Type B pancreatic cell (in vitro differentiated cells): ENCODE data around the gene DCHS1. TPM values are rescaled to one million over a fixed set of nuclear protein-coding genes. Genes with fewer than 3 reads are reported as not detected.

Experiments
- DNase-seq: peaks from one replicate; pipeline ENCODE4 v3.0.0; 2021; ENCODE audit warnings: mixed read lengths; ENCODE audit not compliant: unreplicated experiment; ENCODE audit errors: extremely low spot score
- H3K27ac Mint-ChIP-seq: 2 replicates; pipeline ENCODE4 v1.8.0; 2021; ENCODE audit warnings: mild to moderate bottlenecking, mixed read lengths
- H3K27me3 Mint-ChIP-seq: 2 replicates; pipeline ENCODE4 v1.8.0; 2021; ENCODE audit warnings: mixed read lengths
- H3K36me3 Mint-ChIP-seq: 2 replicates; pipeline ENCODE4 v1.8.0; 2021; ENCODE audit warnings: mixed read lengths
- H3K4me1 Mint-ChIP-seq: one replicate; pipeline ENCODE4 v1.8.0; 2021; ENCODE audit warnings: mixed read lengths; ENCODE audit not compliant: unreplicated experiment
- H3K4me3 Mint-ChIP-seq: 2 replicates; pipeline ENCODE4 v1.8.0; 2021; ENCODE audit warnings: mild to moderate bottlenecking, mixed read lengths
- H3K9me3 Mint-ChIP-seq: 2 replicates; pipeline ENCODE4 v1.8.0; 2021; ENCODE audit warnings: mixed read lengths
- CTCF ChIP-seq: fragments of 200-600 bp; sonication (generic); conservative IDR thresholded peaks from 2 replicates; pipeline ENCODE4 v1.5.0; 2021; ENCODE audit warnings: antibody characterized with exemption, mild to moderate bottlenecking
- total RNA-seq: library from RNA; stranded (reverse); gene quantifications from 2 replicates; pipeline ENCODE4 v1.2.1, GENCODE V29; 2021; ENCODE audit warnings: low replicate concordance

The DCHS1 gene
- total RNA-seq, 1 donor from 2014 or later: 54.9 TPM

DNA sequence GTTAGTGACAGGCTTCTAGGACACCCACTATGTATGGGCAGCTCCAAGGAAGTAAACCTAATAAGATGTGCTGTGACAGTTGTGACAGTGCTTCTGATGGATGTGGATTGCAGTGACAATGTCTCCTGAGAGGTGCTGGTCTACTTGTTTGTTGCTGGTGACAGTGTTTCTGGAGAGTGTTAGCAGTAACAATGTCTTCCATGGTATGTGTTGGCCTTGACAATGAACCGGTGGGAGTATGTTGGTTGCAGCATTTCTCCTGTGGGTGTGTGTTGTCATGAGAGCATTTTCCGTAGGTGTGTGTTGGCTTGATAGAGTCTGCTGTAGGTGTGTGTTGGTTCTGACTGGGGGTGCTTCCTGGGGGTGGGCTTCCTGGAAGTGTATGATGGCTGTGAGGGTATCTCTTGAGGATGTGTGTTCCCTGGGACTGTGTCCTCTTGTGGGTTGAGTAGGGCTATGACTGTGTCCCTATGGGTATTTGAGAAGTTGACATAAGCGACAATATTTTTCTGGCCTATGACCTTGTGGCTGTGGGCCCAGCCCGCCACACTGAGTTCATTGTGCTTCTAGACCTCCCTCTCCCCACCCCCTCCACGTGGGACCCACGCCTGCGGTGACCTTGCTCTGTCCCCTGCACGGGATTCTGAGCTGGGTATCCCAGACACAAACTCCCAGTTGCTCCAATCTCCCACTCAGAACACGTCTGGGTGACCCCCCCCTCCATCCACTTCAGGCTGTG lies 1.2 kb downstream of the DCHS1 start:
- no peak for DNase-seq
- no peak for TF ChIP-seq CTCF
- Mint-ChIP-seq H3K36me3 (no peaks in the 10 kb centered on the region), H3K4me3 (no peak overlapping the region), H3K27me3 (peaks cover 18% of the 10 kb centered on the region), H3K4me1 (peaks cover 9% of the 10 kb centered on the region), H3K27ac (no peak overlapping the region), H3K9me3 (no peaks in the 10 kb centered on the region)

GRCh38 chr11:6653656-6654055 lies 2.0 kb downstream of the DCHS1 start:
- no peak for DNase-seq
- H3K27me3 Mint-ChIP-seq: peaks cover 18% of the 10 kb centered on the region
- no peak overlapping the region for H3K4me3 Mint-ChIP-seq
- H3K9me3 Mint-ChIP-seq: no peaks in the 10 kb centered on the region
- no peak for TF ChIP-seq CTCF
- H3K27ac Mint-ChIP-seq: no peak overlapping the region
- H3K36me3 Mint-ChIP-seq: no peaks in the 10 kb centered on the region
- H3K4me1 Mint-ChIP-seq: peaks cover 9% of the 10 kb centered on the region

DNA sequence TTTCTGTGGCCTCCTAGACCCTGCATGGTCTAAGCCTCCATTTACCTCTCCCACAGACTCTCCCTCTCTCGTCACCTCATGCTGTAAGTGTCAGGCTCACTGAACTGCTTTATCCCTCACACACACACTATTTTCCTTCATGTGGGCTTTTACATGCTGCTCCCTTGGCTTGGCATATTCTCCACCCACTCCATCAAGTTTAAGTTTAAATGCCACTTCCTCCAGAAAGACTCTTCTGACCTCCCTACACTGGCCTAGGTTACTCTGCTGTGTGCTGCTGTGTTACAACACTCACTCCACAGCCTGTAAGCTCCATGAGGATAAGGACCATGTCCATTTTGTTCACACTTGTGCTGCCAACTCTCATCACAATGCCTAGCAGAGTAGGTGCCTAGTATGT lies 2.5 kb downstream of the DCHS1 start:
- Mint-ChIP-seq H3K27ac (no peak overlapping the region), H3K4me3 (no peak overlapping the region), H3K4me1 (peaks cover 9% of the 10 kb centered on the region), H3K36me3 (no peaks in the 10 kb centered on the region), H3K9me3 (no peaks in the 10 kb centered on the region), H3K27me3 (peaks cover 17% of the 10 kb centered on the region)
- DNase-seq: no peak
- TF ChIP-seq CTCF: no peak

DNA sequence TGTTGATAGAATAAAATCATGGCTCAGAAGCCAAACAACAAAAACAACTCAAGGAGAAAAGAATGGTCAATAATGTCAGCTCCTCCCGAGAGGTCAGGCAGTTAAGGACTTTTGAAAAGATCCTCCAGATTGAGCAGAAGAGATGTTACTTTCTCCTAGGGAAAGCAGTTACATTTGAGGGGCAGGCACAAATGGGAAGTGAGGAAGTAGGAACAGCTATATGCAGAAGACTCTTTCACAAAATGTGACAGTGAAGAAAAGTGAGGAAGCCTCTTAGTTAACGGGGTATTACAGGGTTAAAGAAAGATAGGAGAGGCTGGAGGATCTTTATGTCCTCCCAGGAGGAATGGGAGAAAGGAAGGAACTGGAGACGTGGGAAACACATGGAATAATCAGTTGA lies 3.4 kb downstream of the DCHS1 start:
- Mint-ChIP-seq H3K9me3 (no peaks in the 10 kb centered on the region), H3K4me1 (peaks cover 8% of the 10 kb centered on the region), H3K27me3 (peaks cover 13% of the 10 kb centered on the region), H3K27ac (no peak overlapping the region), H3K4me3 (no peak overlapping the region), H3K36me3 (no peaks in the 10 kb centered on the region)
- no peak for DNase-seq
- TF ChIP-seq CTCF: no peak

GRCh38 chr11:6650980-6651379 lies 4.6 kb downstream of the DCHS1 start:
- H3K27me3 Mint-ChIP-seq: peaks cover 1% of the 10 kb centered on the region
- no peak for DNase-seq
- H3K4me3 Mint-ChIP-seq: no peak overlapping the region
- H3K9me3 Mint-ChIP-seq: no peaks in the 10 kb centered on the region
- no peak for TF ChIP-seq CTCF
- H3K27ac Mint-ChIP-seq: no peak overlapping the region
- no peaks in the 10 kb centered on the region for H3K36me3 Mint-ChIP-seq
- H3K4me1 Mint-ChIP-seq: no peaks in the 10 kb centered on the region
